ENCODE data around the gene PSMG1.
"Not testable (repeated sequence)": the region's sequence is repeated elsewhere in the genome, so short reads cannot be mapped to it uniquely, and the experiment has no call there.

PSMG1 gene

DNA sequence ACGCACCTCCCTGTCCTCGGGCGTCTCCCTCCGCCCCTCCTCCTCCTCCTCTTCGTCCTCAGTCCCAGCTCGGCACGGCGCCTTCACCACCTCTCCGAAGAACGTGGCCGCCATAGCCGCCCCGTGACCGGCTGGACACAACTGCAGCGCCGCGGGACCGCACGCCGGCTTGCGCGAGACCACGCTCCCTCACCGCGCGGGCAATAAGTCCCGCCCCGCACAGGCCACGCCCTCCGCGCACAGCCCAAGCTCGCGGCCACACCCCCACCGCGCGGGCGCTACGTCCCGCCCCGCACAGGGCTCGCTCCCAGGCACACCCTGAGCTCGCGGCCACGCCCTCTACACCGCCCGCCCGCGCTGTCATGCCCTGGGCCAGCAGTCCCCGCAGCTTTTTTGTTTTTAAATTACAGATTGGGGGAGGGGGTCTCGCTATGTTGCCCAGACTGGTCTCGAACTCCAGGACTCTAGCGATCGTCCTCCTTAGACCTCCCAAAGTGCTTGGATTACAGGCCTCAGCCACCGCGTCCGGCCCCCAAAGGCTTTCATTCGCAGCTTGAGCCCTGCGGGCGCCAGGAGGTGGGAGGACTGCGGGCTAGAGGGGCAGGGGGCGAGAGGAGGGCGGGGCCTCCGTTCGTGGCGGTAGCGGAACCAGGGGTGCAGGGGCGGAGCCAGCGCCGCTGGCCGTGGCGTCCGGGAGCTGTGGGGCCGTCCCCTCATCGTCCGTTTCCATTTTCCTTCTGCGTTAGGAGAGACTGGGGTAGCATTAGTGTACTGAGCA lies at the start of gene PSMG1:
Gene PSMG1 (minus strand): TSS at position 180 of the 778 bp plus-strand sequence. CDS start 66 bp downstream, at position 114.
- peak; percentile 87 to 92 for DNase-seq (ENCODE audit: low read depth in 1 of 2, low spot score in 1 of 2)

GRCh38 chr21:39232861-39233291 lies 49.6 kb upstream of the PSMG1 start:
- no peak for DNase-seq (ENCODE audit: low read depth in 1 of 2, low spot score in 1 of 2)

GRCh38 chr21:39224930-39225329 lies 41.7 kb upstream of the PSMG1 start:
- DNase-seq (ENCODE audit: low read depth in 1 of 2, low spot score in 1 of 2), result no peak

GRCh38 chr21:39221997-39222486 lies 38.8 kb upstream of the PSMG1 start:
- DNase-seq (ENCODE audit: low read depth in 1 of 2, low spot score in 1 of 2), result no peak

GRCh38 chr21:39221282-39221996 lies 38.2 kb upstream of the PSMG1 start:
- DNase-seq (ENCODE audit: low read depth in 1 of 2, low spot score in 1 of 2), result no peak

DNA sequence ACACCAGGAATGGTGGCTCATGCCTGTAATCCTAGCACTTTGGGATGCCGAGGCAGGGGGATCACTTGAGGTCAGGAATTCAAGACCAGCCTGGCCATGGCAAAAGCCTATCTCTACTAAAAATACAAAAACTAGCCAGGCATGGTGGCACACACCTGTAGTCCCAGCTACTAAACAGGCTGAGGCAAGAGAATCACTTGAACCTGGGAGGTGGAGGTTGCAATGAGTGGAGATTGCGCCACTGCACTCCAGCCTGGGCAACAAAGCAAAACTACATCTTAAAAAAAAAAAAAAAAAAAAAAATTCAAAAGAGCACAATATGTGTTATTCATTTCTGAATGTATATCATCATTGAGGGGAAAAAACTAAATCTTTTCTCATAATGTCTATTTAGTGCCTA lies 37.6 kb upstream of the PSMG1 start:
- DNase-seq (ENCODE audit: low read depth in 1 of 2, low spot score in 1 of 2), result not testable (repeated sequence)

- DNase-seq (ENCODE audit: low read depth in 1 of 2, low spot score in 1 of 2), result no peak
Observed at GRCh38 chr21:39220150-39220549, 36.9 kb upstream of the PSMG1 start.

GRCh38 chr21:39218082-39218409 lies 34.8 kb upstream of the PSMG1 start:
- DNase-seq (ENCODE audit: low read depth in 1 of 2, low spot score in 1 of 2), result no peak

DNA sequence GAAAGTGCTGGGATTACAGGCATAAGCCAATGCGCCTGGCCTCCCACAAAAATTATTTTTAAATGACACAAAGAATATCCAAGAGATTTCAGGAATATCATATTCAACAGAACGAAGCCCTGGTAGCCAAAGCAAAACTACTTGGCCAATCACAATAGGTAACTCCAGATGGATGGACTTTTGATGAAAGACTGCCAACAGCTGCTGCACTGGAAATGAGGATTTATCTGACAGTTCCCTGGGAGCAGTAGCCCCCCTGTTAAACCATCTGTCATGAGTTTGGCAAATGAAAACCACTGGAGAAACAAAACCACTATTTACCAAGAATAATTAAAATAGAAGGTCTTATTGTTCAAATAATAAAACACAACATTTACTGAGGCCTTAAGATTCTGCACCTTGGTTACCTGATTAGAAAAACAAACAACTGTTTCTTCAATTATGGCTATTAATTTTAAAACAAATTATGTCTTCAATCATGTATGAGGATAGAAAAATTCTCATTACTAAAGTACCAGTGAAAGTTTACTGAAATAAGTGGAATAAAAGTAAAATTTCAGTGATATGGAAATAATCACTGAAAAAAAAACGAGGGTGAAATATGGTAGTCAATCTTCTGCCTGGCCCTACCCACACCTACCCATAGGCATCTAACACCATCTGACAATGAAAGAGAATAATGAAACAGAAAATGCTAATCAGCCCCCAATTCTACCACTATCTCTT lies 34.3 kb upstream of the PSMG1 start:
- DNase-seq (ENCODE audit: low read depth in 1 of 2, low spot score in 1 of 2), result no peak

- no peak for DNase-seq (ENCODE audit: low read depth in 1 of 2, low spot score in 1 of 2)
Observed at GRCh38 chr21:39216290-39216689, 33.0 kb upstream of the PSMG1 start.

- DNase-seq (ENCODE audit: low read depth in 1 of 2, low spot score in 1 of 2), result no peak
Observed at GRCh38 chr21:39215078-39215477, 31.8 kb upstream of the PSMG1 start.

GRCh38 chr21:39209334-39209688 lies 26.1 kb upstream of the PSMG1 start:
- DNase-seq (ENCODE audit: low read depth in 1 of 2, low spot score in 1 of 2), result no peak

DNA sequence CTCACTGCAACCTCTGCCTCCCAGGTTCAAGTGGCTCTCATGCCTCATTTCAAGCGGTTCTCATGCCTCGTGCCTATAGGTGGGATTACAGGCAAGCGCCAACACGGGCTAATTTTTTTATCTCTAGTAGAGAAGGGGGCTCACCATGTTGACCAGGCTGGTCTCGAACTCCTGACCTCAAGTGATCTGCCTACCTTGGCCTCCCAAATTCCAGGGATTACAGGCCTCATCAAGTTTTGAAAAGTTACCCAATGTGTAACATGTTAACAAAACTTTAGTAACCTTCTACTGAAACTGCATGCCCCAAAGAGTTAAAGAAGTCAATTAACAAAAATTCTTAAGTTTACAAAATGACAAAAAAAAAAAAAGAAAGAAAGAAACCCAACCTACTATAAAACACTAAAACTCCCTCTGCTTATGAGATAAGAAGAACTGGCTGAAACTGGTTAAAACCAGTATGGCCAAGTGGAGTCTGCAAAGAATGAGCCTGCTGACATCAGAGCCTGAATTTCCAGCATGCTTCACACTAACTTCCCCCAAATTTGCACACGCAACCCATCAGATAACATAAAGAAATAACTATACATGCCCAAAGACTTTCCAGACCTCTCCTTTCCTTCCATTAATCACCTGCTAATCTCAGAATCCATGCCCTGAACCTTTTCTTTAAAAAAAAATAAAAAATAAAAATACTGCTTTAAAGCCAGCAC lies 25.5 kb upstream of the PSMG1 start:
- no peak for DNase-seq (ENCODE audit: low read depth in 1 of 2, low spot score in 1 of 2)

- no peak for DNase-seq (ENCODE audit: low read depth in 1 of 2, low spot score in 1 of 2)
Observed at GRCh38 chr21:39204134-39204533, 20.9 kb upstream of the PSMG1 start.

DNA sequence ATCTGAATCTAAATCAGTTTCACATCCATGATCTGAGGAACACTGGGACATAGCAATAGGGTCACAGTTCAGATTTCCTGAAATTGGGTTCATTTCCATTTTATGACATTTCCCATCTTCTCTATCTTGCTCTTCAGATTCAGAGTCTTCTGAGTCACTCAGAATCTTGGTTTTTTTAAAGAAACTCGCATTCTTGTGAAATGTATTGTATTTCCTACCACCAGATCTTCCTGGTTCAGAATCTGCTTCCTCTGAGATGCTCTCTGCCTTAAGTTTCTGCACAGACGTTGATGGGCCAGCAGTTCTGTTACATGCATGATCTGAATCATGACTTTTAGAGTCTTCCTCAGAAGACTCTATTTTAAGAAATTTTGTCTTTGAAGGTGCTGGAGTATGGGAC lies 15.5 kb upstream of the PSMG1 start:
- no peak for DNase-seq (ENCODE audit: low read depth in 1 of 2, low spot score in 1 of 2)

- DNase-seq (ENCODE audit: low read depth in 1 of 2, low spot score in 1 of 2), result no peak
Observed at GRCh38 chr21:39197448-39198233, 14.4 kb upstream of the PSMG1 start.

DNA sequence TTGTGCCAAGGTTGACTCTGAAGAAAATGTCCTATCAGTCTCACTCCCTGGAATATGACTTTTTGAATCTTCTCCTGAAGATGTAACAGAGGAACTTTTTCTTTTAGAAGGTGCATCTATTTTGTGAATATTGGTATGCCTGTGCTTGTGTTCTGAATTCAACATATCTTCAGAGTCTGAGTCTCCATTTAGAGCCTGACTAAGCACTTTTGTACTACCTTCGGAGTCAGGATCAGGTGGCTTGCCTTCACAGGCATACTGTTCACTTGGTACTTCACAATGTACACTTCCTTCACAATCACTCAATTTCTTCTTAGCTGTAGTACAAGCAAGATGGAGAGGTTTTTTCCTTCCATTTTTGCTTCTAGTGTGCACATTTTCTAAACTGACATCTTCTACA lies 13.6 kb upstream of the PSMG1 start:
- no peak for DNase-seq (ENCODE audit: low read depth in 1 of 2, low spot score in 1 of 2)

DNA sequence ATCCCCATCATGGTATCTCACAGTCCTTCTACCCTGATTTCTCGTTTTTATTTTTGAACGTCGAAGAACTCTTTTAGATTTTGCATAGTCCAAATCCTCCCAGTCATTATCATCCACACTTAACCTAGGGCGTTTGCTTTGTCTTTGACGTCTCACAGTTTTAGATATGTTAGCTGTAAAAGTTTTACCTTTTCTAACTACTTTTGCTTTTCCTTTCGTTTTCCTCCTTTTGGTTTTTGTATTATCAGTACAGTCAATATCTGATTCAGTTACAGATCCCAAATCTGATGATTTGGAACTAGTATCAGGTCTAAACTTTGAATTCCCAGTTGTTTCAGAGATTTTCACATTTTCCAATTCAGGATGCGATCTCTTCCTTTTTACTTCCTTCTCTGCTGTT lies 13.1 kb upstream of the PSMG1 start:
- DNase-seq (ENCODE audit: low read depth in 1 of 2, low spot score in 1 of 2), result no peak

DNA sequence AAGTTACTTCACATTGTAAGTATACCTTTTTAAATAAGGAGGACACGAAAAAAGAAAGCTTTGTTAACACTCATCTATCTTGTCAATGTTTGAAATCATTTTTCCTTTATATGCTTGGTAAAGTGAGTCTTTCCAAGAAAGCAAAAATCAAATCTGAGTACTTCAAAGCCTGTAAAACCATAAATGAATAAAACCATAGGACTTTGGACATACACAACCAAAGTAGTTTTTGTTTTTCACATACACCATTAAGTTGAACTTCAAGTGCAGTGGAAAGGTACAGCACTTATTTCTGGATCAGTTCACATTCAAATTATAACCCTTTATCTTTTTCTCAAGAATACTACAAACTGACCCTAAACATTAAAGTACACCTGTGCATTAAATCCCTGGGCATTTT lies 10.1 kb upstream of the PSMG1 start:
- DNase-seq (ENCODE audit: low read depth in 1 of 2, low spot score in 1 of 2), result no peak

DNA sequence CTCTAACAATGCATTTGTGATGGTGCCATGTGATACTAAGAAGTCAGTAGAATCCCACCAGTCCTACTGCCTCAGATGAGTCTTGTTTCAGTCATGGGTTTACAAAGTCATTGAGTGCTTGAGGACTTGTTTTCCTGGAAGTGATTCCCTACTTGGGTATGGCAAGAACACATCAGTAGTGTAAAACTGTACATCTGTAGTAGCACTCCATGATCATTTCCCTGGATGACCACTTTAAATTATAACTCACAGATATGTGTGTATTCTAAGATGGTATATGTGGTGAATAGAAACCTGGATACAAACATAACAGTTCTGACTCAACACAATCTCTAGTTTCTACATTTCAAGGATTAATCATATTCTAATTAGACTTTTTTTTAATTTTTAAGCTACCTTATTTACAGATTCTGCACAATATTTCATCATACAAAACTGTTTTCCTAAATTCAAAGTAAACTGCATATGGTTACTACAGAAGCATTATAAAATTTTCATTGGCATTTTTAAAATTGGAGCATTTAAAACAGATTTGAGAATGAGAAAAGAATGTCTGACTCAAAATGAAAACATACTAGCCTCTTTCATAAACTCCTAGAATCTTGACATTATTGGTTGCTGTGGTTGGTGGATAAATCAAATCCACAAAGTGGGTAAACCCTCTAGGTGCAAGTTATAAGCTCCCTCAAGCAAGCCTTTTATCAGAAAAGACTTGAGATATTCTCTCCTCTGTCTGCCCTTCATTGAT lies 6.8 kb upstream of the PSMG1 start:
- DNase-seq (ENCODE audit: low read depth in 1 of 2, low spot score in 1 of 2), result no peak
